HG03469 (cell line): ENCODE data around the gene ATP1A4.

Experiments used
- ATAC-seq: cut with Tn5 transposase; IDR thresholded peaks from one replicate; pipeline ENCODE4 v1.9.1; 2021; ENCODE audit warnings: mild to moderate bottlenecking, moderate library complexity, moderate number of reproducible peaks; ENCODE audit not compliant: unreplicated experiment

The ATP1A4 gene

GRCh38 chr1:160139840-160140239 lies 11.6 kb upstream of the ATP1A4 start:
- ATAC-seq = no peak

- no peak for ATAC-seq
Observed at GRCh38 chr1:160143695-160144094, 7.7 kb upstream of the ATP1A4 start.

GRCh38 chr1:160144921-160145320 lies 6.5 kb upstream of the ATP1A4 start:
- ATAC-seq = no peak

- no peak for ATAC-seq
Observed at GRCh38 chr1:160146107-160146506, 5.3 kb upstream of the ATP1A4 start.

GRCh38 chr1:160148121-160148520 lies 3.3 kb upstream of the ATP1A4 start:
- ATAC-seq = no peak

- ATAC-seq = no peak
Observed at GRCh38 chr1:160149233-160149632, 2.2 kb upstream of the ATP1A4 start.

GRCh38 chr1:160149716-160150115 lies 1.7 kb upstream of the ATP1A4 start:
- no peak for ATAC-seq

- no peak for ATAC-seq
Observed at GRCh38 chr1:160154790-160155189, 3.4 kb downstream of the ATP1A4 start.

GRCh38 chr1:160156361-160156760 lies 5.0 kb downstream of the ATP1A4 start:
- ATAC-seq = no peak

GRCh38 chr1:160157174-160157573 lies 5.8 kb downstream of the ATP1A4 start:
- ATAC-seq = no peak

- no peak for ATAC-seq
Observed at GRCh38 chr1:160158031-160158430, 6.6 kb downstream of the ATP1A4 start.

- no peak for ATAC-seq
Observed at GRCh38 chr1:160158534-160158933, 7.1 kb downstream of the ATP1A4 start.

- no peak for ATAC-seq
Observed at GRCh38 chr1:160159846-160160245, 8.4 kb downstream of the ATP1A4 start.

- ATAC-seq = no peak
Observed at GRCh38 chr1:160161965-160162705, 10.7 kb downstream of the ATP1A4 start.

GRCh38 chr1:160162931-160163330 lies 11.5 kb downstream of the ATP1A4 start:
- ATAC-seq = no peak

- no peak for ATAC-seq
Observed at GRCh38 chr1:160163615-160164014, 12.2 kb downstream of the ATP1A4 start.

- no peak for ATAC-seq
Observed at GRCh38 chr1:160164121-160164520, 12.7 kb downstream of the ATP1A4 start.

- no peak for ATAC-seq
Observed at GRCh38 chr1:160166166-160166868, 14.9 kb downstream of the ATP1A4 start.

GRCh38 chr1:160167056-160167455 lies 15.7 kb downstream of the ATP1A4 start:
- ATAC-seq = no peak

GRCh38 chr1:160167580-160167979 lies 16.2 kb downstream of the ATP1A4 start:
- no peak for ATAC-seq

- ATAC-seq = no peak
Observed at GRCh38 chr1:160168016-160168415, 16.6 kb downstream of the ATP1A4 start.

GRCh38 chr1:160168609-160169369 lies 17.4 kb downstream of the ATP1A4 start:
- no peak for ATAC-seq
